H9 (cell line): ENCODE results near the gene ACTN3. TPM values are rescaled to one million over a fixed set of nuclear protein-coding genes. Genes with fewer than 3 reads are reported as not detected.

Experiments
- DNase-seq: peaks from one replicate; pipeline ENCODE4 v3.0.0-alpha.2; 2017
- H2AFZ ChIP-seq: one replicate; pipeline ENCODE4 v1.6.1; 2013; ENCODE audit warnings: mild to moderate bottlenecking, low read length, control low read depth, moderate library complexity
- H2AK5ac ChIP-seq: 2 replicates; pipeline ENCODE4 v1.6.1; 2013; ENCODE audit warnings: low read length, control low read depth, mixed read lengths; ENCODE audit not compliant: insufficient read length
- H2BK120ac ChIP-seq: one replicate; pipeline ENCODE4 v1.6.1; 2013; ENCODE audit warnings: low read depth, mild to moderate bottlenecking, low read length, control low read depth, inconsistent platforms; ENCODE audit not compliant: poor library complexity, severe bottlenecking
- H2BK12ac ChIP-seq: 2 replicates; pipeline ENCODE4 v1.6.1; 2013; ENCODE audit warnings: low read length, control low read depth, mixed read lengths, low read depth; ENCODE audit not compliant: insufficient read length
- H2BK15ac ChIP-seq: 2 replicates; pipeline ENCODE4 v1.6.1; 2013; ENCODE audit warnings: low read depth, low read length, control low read depth
- H2BK20ac ChIP-seq: one replicate; pipeline ENCODE4 v1.6.1; 2013; ENCODE audit warnings: low read depth, mild to moderate bottlenecking, low read length, control low read depth, inconsistent platforms; ENCODE audit not compliant: poor library complexity, severe bottlenecking
- H2BK5ac ChIP-seq: 2 replicates; pipeline ENCODE4 v1.6.1; 2013; ENCODE audit warnings: low read length, control low read depth, mixed read lengths; ENCODE audit not compliant: insufficient read length
- H3K14ac ChIP-seq: 2 replicates; pipeline ENCODE4 v1.6.1; 2013; ENCODE audit warnings: low read length, control low read depth; ENCODE audit not compliant: insufficient read depth
- H3K18ac ChIP-seq: 2 replicates; pipeline ENCODE4 v1.6.1; 2013; ENCODE audit warnings: low read depth, mild to moderate bottlenecking, mixed read lengths, low read length, control low read depth; ENCODE audit not compliant: insufficient read length
- H3K23ac ChIP-seq: 2 replicates; pipeline ENCODE4 v1.6.1; 2013; ENCODE audit warnings: low read length, control low read depth, mixed read lengths, low read depth; ENCODE audit not compliant: insufficient read length
- H3K23me2 ChIP-seq: 2 replicates; pipeline ENCODE4 v1.6.1; 2013; ENCODE audit warnings: low read depth, mild to moderate bottlenecking, mixed read lengths, low read length, control low read depth; ENCODE audit not compliant: insufficient read length, poor library complexity, severe bottlenecking
- H3K27ac ChIP-seq: 2 replicates; pipeline ENCODE4 v1.5.1; 2013; ENCODE audit warnings: low read length, control low read depth, mixed read lengths, low read depth; ENCODE audit not compliant: insufficient read length
- H3K27me3 ChIP-seq: 2 replicates; pipeline ENCODE4 v1.6.1; 2013; ENCODE audit warnings: low read length, control low read depth, inconsistent platforms; ENCODE audit not compliant: insufficient read depth
- H3K4ac ChIP-seq: 2 replicates; pipeline ENCODE4 v1.6.1; 2013; ENCODE audit warnings: low read depth, mild to moderate bottlenecking, control low read depth, inconsistent platforms, low read length, moderate library complexity
- H3K4me1 ChIP-seq: 2 replicates; pipeline ENCODE4 v1.6.1; 2013; ENCODE audit warnings: low read length, control low read depth, inconsistent platforms; ENCODE audit not compliant: insufficient read depth
- H3K4me2 ChIP-seq: 2 replicates; pipeline ENCODE4 v1.6.1; 2013; ENCODE audit warnings: low read length, control low read depth, mixed read lengths; ENCODE audit not compliant: insufficient read length, insufficient read depth
- H3K56ac ChIP-seq: 2 replicates; pipeline ENCODE4 v1.6.1; 2013; ENCODE audit warnings: low read depth, mild to moderate bottlenecking, mixed read lengths, low read length, control low read depth; ENCODE audit not compliant: insufficient read length
- H3K79me1 ChIP-seq: 2 replicates; pipeline ENCODE4 v1.6.1; 2013; ENCODE audit warnings: low read depth, mild to moderate bottlenecking, moderate library complexity, low read length, control low read depth, inconsistent platforms; ENCODE audit not compliant: insufficient read depth, poor library complexity, severe bottlenecking
- H3K79me2 ChIP-seq: 2 replicates; pipeline ENCODE4 v1.6.1; 2013; ENCODE audit warnings: low read length, control low read depth, inconsistent platforms; ENCODE audit not compliant: insufficient read depth
- H3K9ac ChIP-seq: 2 replicates; pipeline ENCODE4 v1.6.1; 2013; ENCODE audit warnings: low read length, control low read depth, mixed read lengths; ENCODE audit not compliant: insufficient read length; ENCODE audit errors: extremely low read depth
- H3K9me3 ChIP-seq: one replicate; pipeline ENCODE4 v1.6.1; 2013; ENCODE audit warnings: low read depth, low read length, inconsistent platforms; ENCODE audit not compliant: control insufficient read depth
- H3T11ph ChIP-seq: one replicate; pipeline ENCODE4 v1.6.1; 2013; ENCODE audit warnings: mild to moderate bottlenecking, low read length, control low read depth, inconsistent platforms
- H4K20me1 ChIP-seq: one replicate; pipeline ENCODE4 v1.6.1; 2013; ENCODE audit not compliant: control insufficient read depth, insufficient read length, insufficient read depth
- H4K5ac ChIP-seq: 2 replicates; pipeline ENCODE4 v1.6.1; 2013; ENCODE audit warnings: low read depth, mild to moderate bottlenecking, mixed read lengths, low read length, control low read depth; ENCODE audit not compliant: insufficient read length
- H4K8ac ChIP-seq: replicated peaks from 2 replicates; pipeline ENCODE4 v1.6.1; 2013; ENCODE audit warnings: low read length, control low read depth, mixed read lengths, low read depth; ENCODE audit not compliant: insufficient read length
- H4K91ac ChIP-seq: 2 replicates; pipeline ENCODE4 v1.6.1; 2013; ENCODE audit warnings: low read depth, mild to moderate bottlenecking, moderate library complexity, mixed read lengths, low read length, control low read depth; ENCODE audit not compliant: insufficient read length
- H3K27ac Mint-ChIP-seq, 3 experiments: 2 replicates in 2 of 3; 3 replicates in 1 of 3; pipeline ENCODE4 v1.8.0; 2020 to 2021; ENCODE audit warnings: mixed read lengths in 3 of 3, mild to moderate bottlenecking in 1 of 3, moderate library complexity in 1 of 3
- H3K27me3 Mint-ChIP-seq: 2 replicates; pipeline ENCODE4 v1.8.0; 2021; ENCODE audit warnings: low read depth, mild to moderate bottlenecking, moderate library complexity, mixed read lengths
- H3K36me3 Mint-ChIP-seq, 3 experiments: 2 replicates in 2 of 3; 3 replicates in 1 of 3; pipeline ENCODE4 v1.8.0; 2020 to 2021; ENCODE audit warnings: low read depth in 3 of 3, mixed read lengths in 3 of 3; ENCODE audit not compliant: insufficient read depth in 1 of 3
- H3K4me1 Mint-ChIP-seq, 2 experiments: 2 replicates each; pipeline ENCODE4 v1.8.0; 2020; ENCODE audit warnings: mixed read lengths in 2 of 2
- H3K4me3 Mint-ChIP-seq, 2 experiments: 2 replicates in 1 of 2; 3 replicates in 1 of 2; pipeline ENCODE4 v1.8.0; 2020 to 2021; ENCODE audit warnings: mild to moderate bottlenecking in 2 of 2, mixed read lengths in 2 of 2, moderate library complexity in 1 of 2
- H3K9me3 Mint-ChIP-seq, 2 experiments: 2 replicates in 1 of 2; 3 replicates in 1 of 2; pipeline ENCODE4 v1.8.0; 2020; ENCODE audit warnings: mild to moderate bottlenecking in 2 of 2, mixed read lengths in 2 of 2, moderate library complexity in 1 of 2
- WGBS: extraction: QIAGEN DNeasy Blood & Tissue Kit; methylation state at CpG from one replicate; pipeline ENCODE4 v1.1.7; 2013; ENCODE audit warnings: missing lambda C conversion rate, low lambda C conversion rate, mixed read lengths; ENCODE audit not compliant: insufficient read length; ENCODE audit errors: extremely low coverage; 5-methylcytosine and 5-hydroxymethylcytosine counted together
- total RNA-seq: library from RNA; stranded (reverse); gene quantifications from 2 replicates; pipeline ENCODE4 v1.2.1, GENCODE V29; 2021
- TF ChIP-seq, protein P1 (sequence below): fragments of 200-600 bp; sonication (generic); conservative IDR thresholded peaks from 3 replicates; pipeline ENCODE4 v1.8.0; 2021; ENCODE audit warnings: antibody characterized with exemption, mild to moderate bottlenecking

ACTN3 gene
- total RNA-seq, 1 experiment from 2014 or later: 45.7 TPM

DNA sequence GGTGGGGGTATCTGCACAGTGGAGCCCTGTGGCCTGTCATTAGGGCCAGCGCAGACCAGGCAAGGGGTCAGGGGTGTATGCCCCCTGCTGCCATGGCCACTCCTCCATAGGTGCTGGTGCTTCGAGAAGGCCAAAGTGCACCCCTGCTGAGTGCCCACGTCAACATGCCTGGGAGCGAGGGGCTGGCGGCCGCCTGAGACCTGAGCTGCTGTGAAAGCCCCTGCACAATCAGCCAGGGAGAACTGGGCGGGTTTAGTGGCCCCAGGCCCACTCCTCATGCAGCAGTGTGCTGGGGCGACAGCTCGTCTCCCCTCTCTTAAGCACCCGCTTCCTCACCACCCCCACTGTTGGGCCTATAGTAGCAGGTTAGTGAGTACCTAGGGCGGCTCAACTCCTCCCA is 14.9 kb upstream of the ACTN3 start:
- Histone ChIP-seq H3K4ac (no peak overlapping the region), H3K18ac (no peak overlapping the region), H3K23ac (no peak overlapping the region), H3K9ac (no peak overlapping the region), H3K4me2 (no peak overlapping the region), H2AK5ac (no peak overlapping the region), H4K91ac (no peak overlapping the region), H4K20me1 (no peaks in the 10 kb centered on the region), H2AFZ (no peak overlapping the region), H2BK5ac (no peak overlapping the region), H4K5ac (no peak overlapping the region), H3K79me1 (no peaks in the 10 kb centered on the region), H3K14ac (no peak overlapping the region), H3K79me2 (no peaks in the 10 kb centered on the region), H3K27me3 (no peaks in the 10 kb centered on the region), H2BK12ac (no peak overlapping the region), H2BK20ac (no peak overlapping the region), H3K56ac (no peak overlapping the region), H2BK120ac (no peak overlapping the region), H3K4me1 (no peaks in the 10 kb centered on the region), H2BK15ac (no peak overlapping the region), H3T11ph (no peak overlapping the region), H4K8ac (no peak overlapping the region), H3K27ac (no peak overlapping the region), H3K9me3 (no peaks in the 10 kb centered on the region), H3K23me2 (no peaks in the 10 kb centered on the region)
- H3K9me3 Mint-ChIP-seq: no peaks in the 10 kb centered on the region
- no peaks in the 10 kb centered on the region for H3K27me3 Mint-ChIP-seq
- H3K27ac Mint-ChIP-seq: peak overlapping the region in 1 of 3 experiments; percentile 87; a peak in 2 of 7 replicates
- no peak for DNase-seq
- peak overlapping the region in 1 of 2 experiments; percentile 36; a peak in 1 of 5 replicates for H3K4me3 Mint-ChIP-seq
- peaks cover 12 to 13% of the 10 kb centered on the region in 2 experiments for H3K4me1 Mint-ChIP-seq
- WGBS: no CpG with 5 or more reads among the region's 11 CpGs
- H3K36me3 Mint-ChIP-seq: peaks cover 0 to 25% (median 19%) of the 10 kb centered on the region in 3 experiments; a peak in 5 of 7 replicates
- TF ChIP-seq, protein P1, sequence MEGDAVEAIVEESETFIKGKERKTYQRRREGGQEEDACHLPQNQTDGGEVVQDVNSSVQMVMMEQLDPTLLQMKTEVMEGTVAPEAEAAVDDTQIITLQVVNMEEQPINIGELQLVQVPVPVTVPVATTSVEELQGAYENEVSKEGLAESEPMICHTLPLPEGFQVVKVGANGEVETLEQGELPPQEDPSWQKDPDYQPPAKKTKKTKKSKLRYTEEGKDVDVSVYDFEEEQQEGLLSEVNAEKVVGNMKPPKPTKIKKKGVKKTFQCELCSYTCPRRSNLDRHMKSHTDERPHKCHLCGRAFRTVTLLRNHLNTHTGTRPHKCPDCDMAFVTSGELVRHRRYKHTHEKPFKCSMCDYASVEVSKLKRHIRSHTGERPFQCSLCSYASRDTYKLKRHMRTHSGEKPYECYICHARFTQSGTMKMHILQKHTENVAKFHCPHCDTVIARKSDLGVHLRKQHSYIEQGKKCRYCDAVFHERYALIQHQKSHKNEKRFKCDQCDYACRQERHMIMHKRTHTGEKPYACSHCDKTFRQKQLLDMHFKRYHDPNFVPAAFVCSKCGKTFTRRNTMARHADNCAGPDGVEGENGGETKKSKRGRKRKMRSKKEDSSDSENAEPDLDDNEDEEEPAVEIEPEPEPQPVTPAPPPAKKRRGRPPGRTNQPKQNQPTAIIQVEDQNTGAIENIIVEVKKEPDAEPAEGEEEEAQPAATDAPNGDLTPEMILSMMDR: no peak
